KG1 (cell line): ENCODE results near the gene TMEM154.

Source experiments
- DNase-seq: peaks from one replicate; lab custom pipeline; 2025; lab: John Stamatoyannopoulos, UW

TMEM154 gene

GRCh38 chr4:152679414-152680281, at the start of gene TMEM154:
Gene TMEM154 (minus strand): TSS chr4:152679997. CDS start chr4:152679933, 64 bp downstream.
- DNase-seq, result no peak

GRCh38 chr4:152729466-152729865, 49.7 kb upstream of the TMEM154 start:
- no peak for DNase-seq

GRCh38 chr4:152728343-152728742, 48.5 kb upstream of the TMEM154 start:
- no peak for DNase-seq

GRCh38 chr4:152727784-152728183, 48.0 kb upstream of the TMEM154 start:
- no peak for DNase-seq

GRCh38 chr4:152724494-152724893, 44.7 kb upstream of the TMEM154 start:
- DNase-seq, result no peak

GRCh38 chr4:152723236-152723635, 43.4 kb upstream of the TMEM154 start:
- no peak for DNase-seq

GRCh38 chr4:152719801-152720556, 40.2 kb upstream of the TMEM154 start:
- no peak for DNase-seq

GRCh38 chr4:152719291-152719690, 39.5 kb upstream of the TMEM154 start:
- no peak for DNase-seq

- no peak for DNase-seq
Measured at GRCh38 chr4:152715076-152715475, 35.3 kb upstream of the TMEM154 start.

GRCh38 chr4:152713951-152714705, 34.3 kb upstream of the TMEM154 start:
- DNase-seq, result no peak

GRCh38 chr4:152709675-152710438, 30.1 kb upstream of the TMEM154 start:
- no peak for DNase-seq

- no peak for DNase-seq
Measured at GRCh38 chr4:152708796-152709195, 29.0 kb upstream of the TMEM154 start.

- DNase-seq, result no peak
Measured at GRCh38 chr4:152708361-152708760, 28.6 kb upstream of the TMEM154 start.

GRCh38 chr4:152707632-152708031, 27.8 kb upstream of the TMEM154 start:
- DNase-seq, result no peak

GRCh38 chr4:152705903-152706302, 26.1 kb upstream of the TMEM154 start:
- no peak for DNase-seq

- no peak for DNase-seq
Measured at GRCh38 chr4:152704788-152705187, 25.0 kb upstream of the TMEM154 start.

- DNase-seq, result no peak
Measured at GRCh38 chr4:152700151-152700550, 20.4 kb upstream of the TMEM154 start.

GRCh38 chr4:152699313-152699712, 19.5 kb upstream of the TMEM154 start:
- no peak for DNase-seq

GRCh38 chr4:152698089-152698499, 18.3 kb upstream of the TMEM154 start:
- DNase-seq, result no peak

- no peak for DNase-seq
Measured at GRCh38 chr4:152697284-152698088, 17.7 kb upstream of the TMEM154 start.

- DNase-seq, result no peak
Measured at GRCh38 chr4:152696764-152697261, 17.0 kb upstream of the TMEM154 start.
